ENCODE results near the gene MX1. TPM values are rescaled to one million over a fixed set of nuclear protein-coding genes. Genes with fewer than 3 reads are reported as not detected.

Gene MX1
- total RNA-seq, 2 experiments from 2014 or later = 39.4 to 40.0 TPM

DNA sequence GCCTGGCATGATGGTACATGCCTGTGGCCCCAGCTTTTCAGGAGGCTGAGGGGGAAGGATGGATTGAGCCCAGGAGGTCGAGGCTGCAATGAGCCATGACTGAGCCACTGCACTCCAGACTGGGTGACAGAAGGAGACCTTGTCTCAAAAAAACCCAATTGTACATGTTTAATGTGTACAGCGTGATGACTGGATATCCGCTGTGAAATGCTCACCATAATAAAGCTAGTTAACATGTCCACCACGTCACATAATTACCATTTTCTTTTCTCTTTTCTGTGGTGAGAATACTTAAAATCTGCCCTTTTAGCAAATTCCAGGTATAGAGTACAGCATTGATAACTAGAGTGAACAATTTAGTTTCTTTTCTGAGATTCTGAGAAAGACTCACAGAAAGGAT is 57.9 kb downstream of the MX1 start:
- Mint-ChIP-seq H3K27me3 (no peaks in the 10 kb centered on the region), H3K36me3 (ENCODE audit: low read depth) (no peaks in the 10 kb centered on the region), H3K4me3 (no peak overlapping the region), H3K9me3 (no peaks in the 10 kb centered on the region), H3K4me1 (ENCODE audit: low read depth) (no peaks in the 10 kb centered on the region), H3K27ac (no peak overlapping the region)
- no peak for TF ChIP-seq CTCF (IDR thresholded peaks at IDR 0.05)
- POLR2A ChIA-PET = no interaction called here
- CTCF ChIA-PET = no interaction called here
- no peak for ATAC-seq
- DNase-seq = no peak
- intact Hi-C loops (cut with micrococcal nuclease) = no loop called here

DNA sequence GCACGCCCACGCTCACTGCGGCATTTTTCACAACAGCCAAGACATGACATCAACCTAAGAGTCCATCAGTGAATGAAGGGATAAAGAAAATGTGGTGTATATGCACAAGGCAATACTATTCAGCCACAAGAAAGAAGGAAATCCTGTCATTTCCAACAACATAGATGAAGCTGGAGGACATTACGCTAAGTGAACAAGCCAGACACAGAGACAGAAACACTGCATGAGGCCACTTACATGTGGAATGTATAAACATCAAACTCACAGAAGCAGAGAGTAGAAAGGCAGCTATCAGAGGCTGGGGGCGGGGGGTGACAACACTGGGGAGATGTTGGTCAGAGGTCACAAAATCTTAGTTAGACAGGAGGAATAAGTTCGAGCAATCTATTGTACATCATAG is 61.0 kb downstream of the MX1 start:
- ATAC-seq (no peak), DNase-seq (no peak)
- H3K4me1 Mint-ChIP-seq (ENCODE audit: low read depth) = no peaks in the 10 kb centered on the region
- intact Hi-C loops (cut with micrococcal nuclease) = no loop called here
- no peak overlapping the region for H3K27ac Mint-ChIP-seq
- TF ChIP-seq CTCF (IDR thresholded peaks at IDR 0.05) = no peak
- no peak overlapping the region for H3K4me3 Mint-ChIP-seq
- CTCF ChIA-PET = no interaction called here
- H3K36me3 Mint-ChIP-seq (ENCODE audit: low read depth) = no peaks in the 10 kb centered on the region
- H3K27me3 Mint-ChIP-seq = peaks cover 3% of the 10 kb centered on the region
- POLR2A ChIA-PET = no interaction called here
- no peaks in the 10 kb centered on the region for H3K9me3 Mint-ChIP-seq

DNA sequence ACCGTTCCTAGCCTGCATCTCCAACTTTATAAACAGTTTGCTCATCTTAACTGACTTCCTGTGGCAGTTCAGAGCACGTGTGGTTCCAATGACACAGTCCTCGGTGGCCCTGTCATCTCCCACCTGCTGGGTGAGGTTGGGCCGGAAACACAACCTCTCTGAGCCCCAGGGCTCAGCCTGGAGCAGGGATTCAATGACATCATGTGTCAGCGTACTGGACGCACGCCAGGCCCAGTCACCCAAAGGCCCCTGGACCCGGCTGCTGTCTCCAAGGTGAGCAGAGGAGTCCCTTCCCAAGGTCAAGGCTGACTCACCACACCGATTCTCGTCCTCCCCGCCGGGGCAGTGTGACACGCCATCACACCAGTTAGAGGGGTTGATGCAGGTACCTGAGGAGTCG is 62.0 kb downstream of the MX1 start:
- ChIA-PET CTCF (interaction anchor here (1.5 kb wide), 1 partner anchor 205 kb away, joined by 3 read pairs; no protein-coding TSS in a partner anchor), POLR2A (no interaction called here)
- H3K27ac Mint-ChIP-seq = no peak overlapping the region
- H3K36me3 Mint-ChIP-seq (ENCODE audit: low read depth) = no peaks in the 10 kb centered on the region
- no peaks in the 10 kb centered on the region for H3K9me3 Mint-ChIP-seq
- no peak overlapping the region for H3K4me3 Mint-ChIP-seq
- DNase-seq (peak; percentile 23), ATAC-seq (no peak)
- H3K27me3 Mint-ChIP-seq = peaks cover 3% of the 10 kb centered on the region
- H3K4me1 Mint-ChIP-seq (ENCODE audit: low read depth) = no peaks in the 10 kb centered on the region
- intact Hi-C loops (cut with micrococcal nuclease) = no loop called here
- TF ChIP-seq CTCF (IDR thresholded peaks at IDR 0.05) = no peak

- ATAC-seq (no peak), DNase-seq (no peak)
- Mint-ChIP-seq H3K4me3 (no peak overlapping the region), H3K27ac (no peak overlapping the region), H3K4me1 (ENCODE audit: low read depth) (no peaks in the 10 kb centered on the region), H3K9me3 (no peaks in the 10 kb centered on the region), H3K27me3 (peaks cover 3% of the 10 kb centered on the region), H3K36me3 (ENCODE audit: low read depth) (no peaks in the 10 kb centered on the region)
- intact Hi-C loops (cut with micrococcal nuclease) = no loop called here
- POLR2A ChIA-PET = interaction anchor here (0.8 kb wide), 1 partner anchor 9 kb away, joined by 3 read pairs; no protein-coding TSS in a partner anchor
- CTCF ChIA-PET = interaction anchor here (1.5 kb wide), 1 partner anchor 206 kb away, joined by 3 read pairs; no protein-coding TSS in a partner anchor
- no peak for TF ChIP-seq CTCF (IDR thresholded peaks at IDR 0.05)
These were observed 63.3 kb downstream of the MX1 start for GRCh38 chr21:41489329-41489728.

DNA sequence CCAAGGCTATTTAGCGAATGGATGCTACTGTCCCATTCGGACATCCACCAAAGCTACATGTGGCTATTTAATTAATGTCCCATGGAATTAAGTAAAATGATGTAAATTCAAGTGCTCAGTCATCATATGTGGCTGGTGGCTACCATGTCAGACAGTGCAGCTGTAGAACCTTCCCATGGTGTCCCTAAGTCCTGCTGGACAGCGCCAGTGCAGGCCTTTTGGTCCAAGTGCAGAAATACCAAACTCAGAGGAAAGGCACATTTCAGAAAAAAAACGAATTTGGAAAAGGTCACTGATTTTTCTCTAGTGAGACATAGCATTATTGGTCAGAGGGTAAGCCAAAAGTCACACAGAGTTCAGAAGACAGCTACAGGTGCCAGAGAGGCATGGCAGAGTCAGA is 64.3 kb downstream of the MX1 start:
- peaks cover 3% of the 10 kb centered on the region for H3K27me3 Mint-ChIP-seq
- H3K9me3 Mint-ChIP-seq = no peaks in the 10 kb centered on the region
- intact Hi-C loops (cut with micrococcal nuclease) = no loop called here
- H3K36me3 Mint-ChIP-seq (ENCODE audit: low read depth) = no peaks in the 10 kb centered on the region
- no peak for TF ChIP-seq CTCF (IDR thresholded peaks at IDR 0.05)
- H3K4me1 Mint-ChIP-seq (ENCODE audit: low read depth) = no peaks in the 10 kb centered on the region
- CTCF ChIA-PET = no interaction called here
- no peak overlapping the region for H3K27ac Mint-ChIP-seq
- no peak overlapping the region for H3K4me3 Mint-ChIP-seq
- DNase-seq (no peak), ATAC-seq (no peak)
- POLR2A ChIA-PET = no interaction called here
